GM21576 (cell line): ENCODE data around the gene MGAT1.
"Not testable (repeated sequence)": the region's sequence is repeated elsewhere in the genome, so short reads cannot be mapped to it uniquely, and the experiment has no call there.

Experiments
- ATAC-seq: cut with Tn5 transposase; IDR thresholded peaks from one replicate; pipeline ENCODE4 v1.9.1; 2021; ENCODE audit warnings: mild to moderate bottlenecking, moderate library complexity; ENCODE audit not compliant: unreplicated experiment

The MGAT1 gene

GRCh38 chr5:180802325-180803180, at the start of gene MGAT1:
TSS of gene MGAT1 (minus strand) at chr5:180802806. CDS start at chr5:180792971, 9,835 bp downstream.
- peak; percentile 22 for ATAC-seq

- ATAC-seq = no peak
Observed at GRCh38 chr5:180850434-180851078, 48.0 kb upstream of the MGAT1 start.

GRCh38 chr5:180849827-180850226, 47.2 kb upstream of the MGAT1 start:
- ATAC-seq = no peak

DNA sequence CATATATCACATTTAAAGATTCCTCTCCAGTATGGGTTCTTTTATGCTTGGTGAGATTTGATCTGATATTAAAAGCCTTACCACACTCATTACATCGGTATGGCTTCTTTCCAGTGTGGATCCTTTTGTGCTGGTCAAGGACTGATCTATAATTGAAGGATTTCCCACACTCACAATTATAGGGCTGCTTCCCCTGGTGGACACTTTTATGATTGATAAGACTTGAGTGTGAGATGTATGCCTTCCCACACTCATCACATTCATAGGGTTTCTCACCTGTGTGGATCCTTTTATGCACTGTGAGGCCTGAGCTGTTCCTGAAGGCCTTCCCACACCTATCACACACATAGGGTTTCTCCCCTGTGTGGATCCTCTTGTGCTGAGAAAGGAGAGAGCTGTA, 46.3 kb upstream of the MGAT1 start:
- no peak for ATAC-seq

DNA sequence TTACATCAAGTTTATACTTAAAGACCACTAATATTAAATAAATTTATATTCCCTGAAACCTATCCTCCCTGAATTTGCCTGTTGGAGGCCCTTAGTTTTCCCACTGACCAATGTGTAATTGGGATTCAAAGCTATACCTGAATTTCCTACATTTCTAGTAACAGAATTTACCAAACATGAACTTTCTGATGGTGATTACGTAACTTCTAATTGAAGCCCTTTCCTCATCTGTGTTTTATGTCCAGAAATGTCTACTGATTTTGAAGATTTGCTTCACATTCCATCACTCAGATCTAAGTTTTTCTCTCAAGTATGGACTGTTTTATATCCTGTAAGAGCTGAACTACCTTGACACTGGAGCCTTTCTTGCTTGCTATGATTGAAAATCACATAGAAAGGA, 45.7 kb upstream of the MGAT1 start:
- no peak for ATAC-seq

GRCh38 chr5:180847026-180847425, 44.4 kb upstream of the MGAT1 start:
- no peak for ATAC-seq

GRCh38 chr5:180844858-180845257, 42.3 kb upstream of the MGAT1 start:
- no peak for ATAC-seq

DNA sequence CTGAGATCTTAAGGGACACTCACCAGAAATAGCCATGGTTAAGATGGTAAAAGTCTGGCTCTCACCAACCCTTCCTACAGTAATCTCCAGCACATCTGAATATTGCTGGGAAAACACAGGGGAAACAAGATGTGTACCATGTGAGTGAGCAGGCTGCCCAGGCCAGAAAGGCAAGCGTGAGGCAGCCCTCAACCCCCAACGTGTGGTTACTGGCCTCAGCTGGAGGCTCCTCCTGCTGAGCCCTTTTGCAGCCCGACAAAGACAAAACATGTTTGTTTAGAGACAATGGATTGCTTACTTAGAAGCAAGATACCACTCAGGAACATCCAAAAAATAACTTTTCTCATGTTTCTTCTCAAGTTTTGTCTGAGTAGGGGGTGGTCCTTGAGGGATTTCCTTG, 41.8 kb upstream of the MGAT1 start:
- ATAC-seq = no peak

GRCh38 chr5:180839935-180840334, 37.3 kb upstream of the MGAT1 start:
- ATAC-seq = no peak

DNA sequence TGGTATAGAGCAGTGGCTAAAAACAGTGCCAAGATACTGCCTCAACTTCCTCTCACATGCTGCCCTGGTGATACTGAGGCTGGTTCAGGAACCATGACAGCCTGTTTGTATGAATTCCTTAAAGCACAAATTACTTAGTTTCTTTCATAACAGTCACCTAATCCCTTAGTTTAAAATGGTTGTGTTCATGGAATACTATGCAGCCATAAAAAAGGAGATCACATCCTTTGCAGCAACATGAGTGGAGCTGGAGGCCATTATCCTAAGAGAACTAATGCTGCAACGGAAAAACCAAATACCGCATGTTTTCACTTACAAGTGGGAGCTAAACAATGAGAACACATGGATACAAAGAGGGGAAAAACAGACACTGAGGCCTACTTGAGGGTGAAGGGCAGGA, 36.6 kb upstream of the MGAT1 start:
- ATAC-seq = no peak

- no peak for ATAC-seq
Observed at GRCh38 chr5:180837478-180837877, 34.9 kb upstream of the MGAT1 start.

GRCh38 chr5:180832638-180833068, 30.0 kb upstream of the MGAT1 start:
- ATAC-seq = peak; percentile 51

DNA sequence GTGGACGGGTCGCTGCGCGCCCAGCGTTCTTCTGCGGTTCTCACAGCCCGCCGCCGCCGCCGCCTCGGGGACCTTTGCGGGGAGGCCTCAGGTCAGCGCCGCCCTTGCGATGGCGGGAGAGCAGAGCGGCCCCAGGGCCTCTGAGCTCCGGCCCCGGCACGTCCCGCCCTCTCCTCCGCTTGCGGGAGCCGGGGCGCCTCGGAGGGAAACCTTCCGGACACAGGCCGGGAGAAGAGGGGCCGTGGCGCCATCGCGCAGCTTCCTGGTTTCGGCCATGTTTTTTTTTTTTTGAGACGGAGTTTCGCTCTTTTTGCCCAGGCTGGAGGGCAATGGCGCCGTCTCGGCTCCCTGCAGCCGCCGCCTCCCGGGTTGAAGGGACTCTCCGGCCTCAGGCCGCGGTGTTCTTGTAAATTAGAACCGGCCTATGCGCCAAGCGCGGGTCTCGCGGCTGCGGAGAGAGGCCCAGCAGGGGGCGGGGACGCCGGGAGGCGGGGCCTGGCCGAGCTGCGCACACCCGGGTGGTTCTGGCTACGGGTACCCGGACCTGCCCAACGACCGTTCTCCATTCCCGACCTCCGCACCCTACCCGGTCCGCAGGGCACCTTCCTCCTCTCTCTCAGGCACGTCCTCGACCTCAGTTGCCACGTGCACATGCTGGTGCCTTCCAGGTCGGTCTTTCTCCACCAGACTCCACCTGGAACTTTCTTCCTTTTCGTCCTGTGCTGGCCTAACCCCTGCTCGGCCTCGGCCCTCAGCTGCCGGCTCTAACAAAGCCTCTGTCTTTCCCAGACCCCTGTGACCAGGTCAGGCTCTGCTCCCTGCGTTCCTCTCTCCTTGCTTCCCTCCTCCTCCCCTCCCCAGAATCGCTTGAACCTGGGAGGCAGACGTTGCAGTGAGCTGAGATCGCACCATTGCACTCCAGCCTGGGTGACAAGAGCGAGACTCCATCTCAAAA, 28.8 kb upstream of the MGAT1 start:
- peak; percentile 66 for ATAC-seq

DNA sequence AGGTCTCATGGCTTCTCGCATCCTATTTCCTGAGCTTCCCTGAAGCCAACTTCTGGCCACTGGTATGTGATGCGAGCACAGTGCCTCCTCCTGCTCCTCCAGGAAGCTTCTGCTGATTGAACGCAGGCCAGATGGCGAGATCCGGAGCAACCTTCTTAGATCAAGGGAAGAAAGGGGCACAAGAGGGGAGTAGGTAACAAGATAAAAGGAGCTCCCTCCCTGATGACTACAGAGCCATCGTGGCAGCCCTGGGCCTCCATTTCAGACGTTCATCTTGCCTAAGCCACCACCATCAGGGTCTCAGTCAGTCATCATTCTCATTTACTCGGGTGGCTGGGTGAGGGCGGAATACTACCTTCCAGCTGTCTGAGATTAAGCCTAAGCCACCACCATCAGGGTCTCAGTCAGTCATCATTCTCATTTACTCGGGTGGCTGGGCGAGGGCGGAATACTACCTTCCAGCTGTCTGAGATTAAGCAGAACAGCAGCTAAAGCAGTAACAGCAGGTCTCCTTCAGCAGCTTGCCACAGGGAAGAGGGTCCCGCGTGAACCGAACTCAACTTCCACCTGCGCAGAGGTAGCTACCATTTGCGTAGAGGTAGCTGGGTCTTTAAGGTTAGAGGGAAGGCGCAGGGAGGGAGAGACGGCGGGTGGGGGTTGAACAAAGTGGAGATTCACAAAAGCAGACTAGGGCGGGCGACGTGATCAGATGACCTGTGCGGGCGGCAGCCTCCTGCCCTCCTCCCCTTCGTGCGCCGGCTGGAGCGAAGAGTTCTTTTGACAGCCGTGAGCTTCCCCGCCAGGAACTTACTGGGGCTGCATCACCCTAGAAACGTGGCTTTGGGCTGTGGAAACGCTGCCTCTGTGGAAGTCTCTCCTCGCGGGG, 27.9 kb upstream of the MGAT1 start:
- peak; percentile 39 for ATAC-seq

- no peak for ATAC-seq
Observed at GRCh38 chr5:180829726-180830125, 27.1 kb upstream of the MGAT1 start.

- ATAC-seq = not testable (repeated sequence)
Observed at GRCh38 chr5:180828756-180829531, 26.3 kb upstream of the MGAT1 start.

GRCh38 chr5:180827374-180827773, 24.8 kb upstream of the MGAT1 start:
- not testable (repeated sequence) for ATAC-seq

DNA sequence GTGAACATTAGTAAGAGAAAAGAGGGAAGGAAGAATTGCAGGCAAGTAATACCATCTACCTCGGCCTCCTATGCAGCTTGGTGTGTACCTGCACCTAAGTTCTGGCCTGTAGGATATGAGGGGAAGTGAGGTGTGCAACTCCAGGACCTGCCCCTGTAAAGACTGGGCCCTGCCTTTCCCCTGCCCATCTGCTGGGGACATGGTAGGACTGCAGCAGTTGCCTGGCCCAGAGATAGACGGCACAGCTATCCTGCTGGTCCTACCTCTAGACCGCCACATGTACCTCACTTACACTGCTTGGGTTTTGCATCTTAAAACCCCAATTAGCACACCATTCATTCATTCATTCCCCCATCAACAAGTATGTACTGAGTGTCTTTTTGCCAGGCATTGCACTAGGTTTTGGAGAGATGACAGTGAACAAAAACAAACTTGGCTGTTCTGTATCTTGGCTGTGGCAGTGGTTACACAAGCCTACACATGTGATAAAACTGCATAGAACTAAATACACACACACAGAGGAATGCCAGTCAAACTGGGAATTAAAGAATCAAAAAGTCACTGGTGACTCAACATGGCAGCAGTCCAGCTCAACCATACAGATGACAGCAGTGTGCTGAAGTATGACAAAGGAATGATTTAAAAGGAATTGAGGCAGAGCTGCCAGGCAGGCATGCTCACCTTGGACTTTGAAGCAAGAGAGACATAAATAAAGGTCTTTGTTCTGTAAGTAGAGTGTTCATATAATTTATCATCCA, 23.3 kb upstream of the MGAT1 start:
- no peak for ATAC-seq
